ENCODE measurements around the gene GUSB. TPM values are rescaled to one million over a fixed set of nuclear protein-coding genes. Genes with fewer than 3 reads are reported as not detected.

GUSB gene
- total and polyA plus RNA-seq, 2 donors (not counting 3 experiments of a cell fraction or from before 2014, with no cell fraction given) = 55.7 to 107 TPM

DNA sequence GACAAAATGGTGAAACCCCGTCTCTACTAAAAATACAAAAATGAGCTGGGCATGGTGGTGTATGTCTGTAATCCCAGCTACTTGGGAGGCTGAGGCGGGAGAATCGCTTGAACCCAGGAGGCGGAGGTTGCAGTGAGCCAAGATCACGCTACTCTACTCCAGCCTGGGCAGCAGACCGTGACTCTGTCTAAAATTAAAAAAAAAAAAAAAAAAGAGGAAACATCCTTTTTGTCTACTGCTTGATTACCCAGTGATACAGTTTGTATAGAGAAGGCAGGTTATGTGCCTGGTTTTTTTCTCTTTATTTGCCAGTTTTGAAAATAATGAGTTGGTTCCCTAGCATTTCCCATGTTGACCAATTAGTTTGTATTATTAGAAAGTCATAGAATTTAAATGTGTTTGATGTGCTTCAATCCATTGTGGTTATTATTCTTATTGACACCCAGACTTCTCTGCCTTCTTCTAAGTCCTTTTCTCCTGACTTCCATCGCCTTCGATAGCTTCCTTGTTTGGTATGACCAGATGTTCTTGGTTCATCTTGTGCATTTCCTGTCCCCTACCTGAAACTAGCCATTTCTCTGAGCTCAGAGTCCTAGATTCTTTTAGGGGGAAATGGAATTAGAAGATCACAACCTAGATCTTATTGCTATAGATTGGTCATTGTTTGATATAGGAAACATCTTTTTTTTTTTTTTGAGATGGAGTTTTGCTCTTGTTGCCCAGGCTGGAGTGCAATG is 65.9 kb downstream of the GUSB start:
- no peaks in the 10 kb centered on the region for H3K36me3 ChIP-seq (ENCODE audit: control insufficient read depth in 2 of 2, extremely low read depth in 1 of 2, insufficient read depth in 2 of 2, low read length in 2 of 2)
- H3K4me1 ChIP-seq (ENCODE audit: control insufficient read depth, extremely low read depth, insufficient read depth, low read length) = no peaks in the 10 kb centered on the region
- POLR2A ChIA-PET = no interaction called here
- intact Hi-C loops (cut with micrococcal nuclease) (no loop called here), dilution Hi-C loops (cut with MboI; ENCODE audit: extremely low pct_ligation_motif_present, low sequenced_read_pairs) (no loop called here)
- H3K79me2 ChIP-seq (ENCODE audit: control insufficient read depth, insufficient read depth, low read length) = peaks cover 13% of the 10 kb centered on the region
- no peaks in the 10 kb centered on the region for H3K27me3 ChIP-seq (ENCODE audit: control insufficient read depth in 2 of 2, insufficient read depth in 2 of 2, low read length in 2 of 2)
- no peaks in the 10 kb centered on the region for H3K9me1 ChIP-seq (replicated peaks; ENCODE audit: control insufficient read depth, extremely low read depth, insufficient read depth, low read length)
- FAIRE-seq = no peak
- no peak overlapping the region for H3K4me3 ChIP-seq (replicated peaks in 1 of 3; ENCODE audit: insufficient read depth in 1 of 3, low read depth in 1 of 3, low read length in 3 of 3)
- no peak for TF ChIP-seq FOS (IDR thresholded peaks at IDR 0.05; ENCODE audit: borderline replicate concordance, insufficient read depth, low read length)
- TF ChIP-seq, protein P1, sequence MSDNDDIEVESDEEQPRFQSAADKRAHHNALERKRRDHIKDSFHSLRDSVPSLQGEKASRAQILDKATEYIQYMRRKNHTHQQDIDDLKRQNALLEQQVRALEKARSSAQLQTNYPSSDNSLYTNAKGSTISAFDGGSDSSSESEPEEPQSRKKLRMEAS (IDR thresholded peaks at IDR 0.05; ENCODE audit: insufficient read depth, insufficient read length) = no peak
- TF ChIP-seq POLR2A (IDR thresholded peaks at IDR 0.05; ENCODE audit: low read depth, low read length) = no peak
- TF ChIP-seq, protein P2, sequence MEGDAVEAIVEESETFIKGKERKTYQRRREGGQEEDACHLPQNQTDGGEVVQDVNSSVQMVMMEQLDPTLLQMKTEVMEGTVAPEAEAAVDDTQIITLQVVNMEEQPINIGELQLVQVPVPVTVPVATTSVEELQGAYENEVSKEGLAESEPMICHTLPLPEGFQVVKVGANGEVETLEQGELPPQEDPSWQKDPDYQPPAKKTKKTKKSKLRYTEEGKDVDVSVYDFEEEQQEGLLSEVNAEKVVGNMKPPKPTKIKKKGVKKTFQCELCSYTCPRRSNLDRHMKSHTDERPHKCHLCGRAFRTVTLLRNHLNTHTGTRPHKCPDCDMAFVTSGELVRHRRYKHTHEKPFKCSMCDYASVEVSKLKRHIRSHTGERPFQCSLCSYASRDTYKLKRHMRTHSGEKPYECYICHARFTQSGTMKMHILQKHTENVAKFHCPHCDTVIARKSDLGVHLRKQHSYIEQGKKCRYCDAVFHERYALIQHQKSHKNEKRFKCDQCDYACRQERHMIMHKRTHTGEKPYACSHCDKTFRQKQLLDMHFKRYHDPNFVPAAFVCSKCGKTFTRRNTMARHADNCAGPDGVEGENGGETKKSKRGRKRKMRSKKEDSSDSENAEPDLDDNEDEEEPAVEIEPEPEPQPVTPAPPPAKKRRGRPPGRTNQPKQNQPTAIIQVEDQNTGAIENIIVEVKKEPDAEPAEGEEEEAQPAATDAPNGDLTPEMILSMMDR (IDR thresholded peaks at IDR 0.05; ENCODE audit: extremely low read depth in 1 of 2, insufficient read depth in 1 of 2, low read depth in 1 of 2, low read length in 2 of 2) = no peak
- TF ChIP-seq GATA2 (IDR thresholded peaks at IDR 0.05; ENCODE audit: insufficient read depth, insufficient read length, low read depth, low read length) = no peak
- no peak for TF ChIP-seq EZH2 (IDR thresholded peaks at IDR 0.05; ENCODE audit: borderline replicate concordance, low read depth, low read length, severe bottlenecking)
- TF ChIP-seq MYC (IDR thresholded peaks at IDR 0.05; ENCODE audit: low read depth, low read length) = no peak
- no peak for TF ChIP-seq POLR2AphosphoS5 (IDR thresholded peaks at IDR 0.05; ENCODE audit: insufficient read depth, low read depth, low read length)
- no peak for TF ChIP-seq JUN (IDR thresholded peaks at IDR 0.05; ENCODE audit: borderline replicate concordance, insufficient read depth, insufficient read length, low read depth)
- CTCF ChIA-PET = no interaction called here
- H3K9ac ChIP-seq (replicated peaks; ENCODE audit: extremely low read depth, insufficient read depth, low read length) = no peak overlapping the region
- no TSS peak for BruUV-seq (replicated peaks)
- H2AFZ ChIP-seq (ENCODE audit: low read depth, low read length) = no peak overlapping the region
- H3K9me3 ChIP-seq (replicated peaks; ENCODE audit: control insufficient read depth, insufficient read depth, low read length) = no peaks in the 10 kb centered on the region
- DNase-seq (ENCODE audit: low read depth, low spot score) = no peak
- H3K4me2 ChIP-seq (ENCODE audit: insufficient read depth, low read length) = no peak overlapping the region
- no peak overlapping the region for H3K27ac ChIP-seq (ENCODE audit: insufficient read depth, low read depth, low read length)
- H4K20me1 ChIP-seq (replicated peaks; ENCODE audit: control insufficient read depth, extremely low read depth, insufficient read depth, low read length) = peaks cover under 1% of the 10 kb centered on the region
